GM12875 (cell line): ENCODE results near the gene BIRC3.

ENCODE experiments used
- H3K4me3 ChIP-seq: one replicate; pipeline ENCODE4 v1.5.1; 2011; ENCODE audit warnings: low read depth, low read length, control low read depth
- TF ChIP-seq, protein P1 (sequence below): IDR thresholded peaks from 2 replicates; pipeline ENCODE4 v1.5.1; 2011; ENCODE audit warnings: low read depth, mild to moderate bottlenecking, control low read depth, inconsistent platforms, low read length, moderate library complexity, borderline replicate concordance; ENCODE audit not compliant: insufficient read depth

BIRC3 gene

DNA sequence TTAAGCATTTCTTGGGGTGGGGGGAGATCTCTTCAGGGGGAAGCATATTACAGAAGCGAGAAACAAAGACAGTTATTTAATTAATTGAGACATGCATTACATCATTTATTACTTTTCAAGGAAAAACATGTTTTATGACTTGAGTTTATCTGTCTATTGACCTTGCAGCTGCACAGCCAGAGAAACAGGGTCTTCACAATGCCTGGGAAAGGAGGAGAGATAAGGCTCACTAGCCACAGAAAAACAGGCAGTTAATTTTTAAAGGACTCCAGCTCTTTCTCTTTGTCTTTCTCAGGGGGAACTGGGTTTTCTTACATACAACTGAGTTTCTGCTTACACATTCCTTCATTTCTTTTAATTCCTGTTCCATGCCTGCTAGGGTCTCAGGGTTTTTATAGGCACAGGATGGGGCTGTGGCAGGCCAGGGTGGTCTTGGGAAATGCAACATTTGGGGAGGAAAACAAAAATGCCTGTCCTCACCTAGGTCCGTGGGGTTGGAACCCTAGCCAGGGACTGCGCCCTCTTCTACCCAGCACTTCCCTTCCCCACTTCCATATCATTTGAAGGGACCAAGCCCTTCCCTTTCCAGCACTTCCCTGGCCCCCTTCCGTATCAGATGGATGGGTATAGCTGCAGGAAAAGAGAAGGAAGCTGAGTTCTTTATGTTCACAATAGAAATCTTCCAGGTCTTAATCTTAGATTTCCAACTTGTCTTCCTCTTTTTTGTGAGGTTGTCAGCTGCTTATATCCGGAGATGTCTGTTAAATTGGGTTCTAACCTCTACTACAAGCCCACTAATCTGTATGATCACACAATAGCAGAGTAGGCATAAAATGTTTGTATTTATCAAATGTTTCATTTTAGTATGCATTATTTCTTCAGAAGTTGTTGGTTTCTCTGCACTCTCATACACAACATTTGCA, 68.1 kb downstream of the BIRC3 start:
- H3K4me3 ChIP-seq: no peak overlapping the region

DNA sequence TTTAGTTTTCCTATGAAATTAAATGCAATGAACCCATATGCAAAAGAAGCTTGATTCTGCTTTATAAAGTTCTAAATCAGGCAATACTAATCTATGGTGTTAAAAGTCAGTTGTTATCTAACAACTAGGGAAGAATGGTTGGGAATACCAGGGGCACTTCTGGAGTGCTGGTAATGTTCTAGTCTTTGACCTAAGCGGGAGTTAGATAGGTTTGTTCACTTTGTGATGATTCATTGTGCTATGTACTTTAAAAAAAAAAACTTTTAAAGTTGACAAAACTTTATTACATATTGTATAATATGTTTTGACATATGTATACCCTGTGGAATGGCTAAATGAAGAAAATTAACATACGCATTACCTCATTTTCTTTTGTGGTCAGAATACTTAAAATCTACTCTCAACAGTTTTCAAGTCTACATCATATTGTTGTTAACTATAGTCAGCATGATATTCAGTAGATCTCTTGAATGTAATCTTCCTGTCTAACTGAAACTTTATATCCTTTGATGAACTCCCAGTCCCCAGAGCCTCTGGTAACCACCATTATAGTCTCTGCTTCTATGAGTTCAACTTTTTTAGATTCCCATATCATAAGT, 69.0 kb downstream of the BIRC3 start:
- TF ChIP-seq, protein P1, sequence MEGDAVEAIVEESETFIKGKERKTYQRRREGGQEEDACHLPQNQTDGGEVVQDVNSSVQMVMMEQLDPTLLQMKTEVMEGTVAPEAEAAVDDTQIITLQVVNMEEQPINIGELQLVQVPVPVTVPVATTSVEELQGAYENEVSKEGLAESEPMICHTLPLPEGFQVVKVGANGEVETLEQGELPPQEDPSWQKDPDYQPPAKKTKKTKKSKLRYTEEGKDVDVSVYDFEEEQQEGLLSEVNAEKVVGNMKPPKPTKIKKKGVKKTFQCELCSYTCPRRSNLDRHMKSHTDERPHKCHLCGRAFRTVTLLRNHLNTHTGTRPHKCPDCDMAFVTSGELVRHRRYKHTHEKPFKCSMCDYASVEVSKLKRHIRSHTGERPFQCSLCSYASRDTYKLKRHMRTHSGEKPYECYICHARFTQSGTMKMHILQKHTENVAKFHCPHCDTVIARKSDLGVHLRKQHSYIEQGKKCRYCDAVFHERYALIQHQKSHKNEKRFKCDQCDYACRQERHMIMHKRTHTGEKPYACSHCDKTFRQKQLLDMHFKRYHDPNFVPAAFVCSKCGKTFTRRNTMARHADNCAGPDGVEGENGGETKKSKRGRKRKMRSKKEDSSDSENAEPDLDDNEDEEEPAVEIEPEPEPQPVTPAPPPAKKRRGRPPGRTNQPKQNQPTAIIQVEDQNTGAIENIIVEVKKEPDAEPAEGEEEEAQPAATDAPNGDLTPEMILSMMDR: no peak
- no peak overlapping the region for H3K4me3 ChIP-seq

More for the DNA sequence above, 68.1 kb downstream of the BIRC3 start:
- TF ChIP-seq, protein P1: no peak

DNA sequence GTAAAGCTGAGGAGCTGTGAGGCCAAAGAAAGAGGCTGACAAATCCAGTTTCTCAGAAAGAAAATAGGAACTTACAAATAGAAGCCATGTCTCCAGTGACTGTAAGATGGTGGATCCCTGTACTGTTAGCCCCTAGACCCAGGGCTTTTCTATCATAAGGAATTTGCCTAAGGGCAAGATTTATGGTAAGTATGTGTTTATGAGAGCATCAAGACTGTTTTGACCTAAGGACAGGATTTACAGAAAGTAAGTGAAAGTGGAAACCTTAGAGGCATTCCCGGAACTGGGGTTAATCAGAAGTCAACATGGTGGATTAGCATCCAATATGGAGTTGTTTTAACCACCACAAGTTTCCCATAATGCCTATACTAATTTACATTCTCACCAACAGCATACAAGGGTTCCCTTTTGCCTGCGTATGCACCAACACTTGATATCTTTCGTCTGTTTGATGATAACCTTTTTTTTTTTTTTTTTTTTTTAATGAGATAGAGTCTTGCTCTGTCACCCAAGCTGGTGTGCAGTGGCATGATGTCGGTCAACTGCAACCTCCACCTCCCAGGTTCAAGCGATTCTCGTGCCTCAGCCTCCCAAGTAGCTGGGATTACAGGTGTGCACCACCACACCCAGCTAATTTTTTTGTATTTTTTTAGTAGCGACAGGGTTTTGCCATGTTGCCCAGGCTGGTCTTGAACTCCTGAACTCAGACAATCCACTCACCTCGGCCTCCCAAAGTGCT, 69.9 kb downstream of the BIRC3 start:
- TF ChIP-seq, protein P1: no peak
- H3K4me3 ChIP-seq: no peak overlapping the region
